Measurements from ENCODE around the gene FTO.

Gene FTO

DNA sequence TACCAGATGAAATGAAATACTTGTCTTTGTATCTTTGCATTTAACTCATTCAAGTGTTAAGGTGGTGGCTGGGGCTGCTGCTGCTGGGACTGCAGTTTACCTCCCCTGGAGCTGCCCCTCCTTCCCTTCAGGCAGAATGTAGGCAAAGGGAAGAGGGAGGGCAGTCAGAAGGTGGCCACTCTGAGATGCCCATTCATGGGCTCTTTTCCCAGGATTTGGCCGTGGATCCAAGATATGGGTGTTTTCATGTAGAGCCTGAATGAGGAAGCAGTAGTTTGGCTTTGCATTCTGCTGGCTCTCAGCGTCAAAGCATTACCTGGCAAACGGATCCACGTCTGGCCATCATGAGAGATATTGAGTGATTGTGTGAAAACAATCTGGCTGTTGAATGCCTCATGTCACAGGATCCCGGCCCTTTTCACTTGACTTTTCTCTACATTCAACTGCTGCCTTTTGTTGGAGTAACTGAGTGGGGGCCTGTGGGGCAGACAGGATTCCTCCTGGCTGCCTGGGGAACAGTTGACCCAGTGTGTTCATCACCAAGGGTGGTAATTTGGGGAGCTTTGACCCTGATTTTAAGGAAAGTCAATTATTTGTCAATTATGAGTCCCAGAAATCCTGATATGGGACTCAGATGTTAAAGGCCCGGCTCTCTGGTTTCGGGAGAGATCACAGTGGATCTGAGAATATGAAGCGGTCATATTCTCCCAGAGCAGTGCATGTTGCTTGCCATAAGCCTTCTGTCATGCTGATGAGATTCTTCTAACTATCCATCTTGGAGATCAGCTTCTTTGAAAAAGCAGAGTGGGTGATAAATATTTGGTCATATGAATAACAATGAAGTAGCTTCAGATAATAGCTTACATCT lies 345.9 kb downstream of the FTO start:
- TF ChIP-seq, protein P1, sequence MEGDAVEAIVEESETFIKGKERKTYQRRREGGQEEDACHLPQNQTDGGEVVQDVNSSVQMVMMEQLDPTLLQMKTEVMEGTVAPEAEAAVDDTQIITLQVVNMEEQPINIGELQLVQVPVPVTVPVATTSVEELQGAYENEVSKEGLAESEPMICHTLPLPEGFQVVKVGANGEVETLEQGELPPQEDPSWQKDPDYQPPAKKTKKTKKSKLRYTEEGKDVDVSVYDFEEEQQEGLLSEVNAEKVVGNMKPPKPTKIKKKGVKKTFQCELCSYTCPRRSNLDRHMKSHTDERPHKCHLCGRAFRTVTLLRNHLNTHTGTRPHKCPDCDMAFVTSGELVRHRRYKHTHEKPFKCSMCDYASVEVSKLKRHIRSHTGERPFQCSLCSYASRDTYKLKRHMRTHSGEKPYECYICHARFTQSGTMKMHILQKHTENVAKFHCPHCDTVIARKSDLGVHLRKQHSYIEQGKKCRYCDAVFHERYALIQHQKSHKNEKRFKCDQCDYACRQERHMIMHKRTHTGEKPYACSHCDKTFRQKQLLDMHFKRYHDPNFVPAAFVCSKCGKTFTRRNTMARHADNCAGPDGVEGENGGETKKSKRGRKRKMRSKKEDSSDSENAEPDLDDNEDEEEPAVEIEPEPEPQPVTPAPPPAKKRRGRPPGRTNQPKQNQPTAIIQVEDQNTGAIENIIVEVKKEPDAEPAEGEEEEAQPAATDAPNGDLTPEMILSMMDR (IDR thresholded peaks at IDR 0.05; ENCODE audit: low read depth, low read length): no peak
- peaks cover 6% of the 10 kb centered on the region for H3K4me1 ChIP-seq
- H3K9me3 ChIP-seq: no peaks in the 10 kb centered on the region
- no peaks in the 10 kb centered on the region for H3K36me3 ChIP-seq
- DNase-seq: no peak
- no peak overlapping the region for H3K4me3 ChIP-seq (ENCODE audit: low read depth, low read length)
- no peaks in the 10 kb centered on the region for H3K27me3 ChIP-seq

DNA sequence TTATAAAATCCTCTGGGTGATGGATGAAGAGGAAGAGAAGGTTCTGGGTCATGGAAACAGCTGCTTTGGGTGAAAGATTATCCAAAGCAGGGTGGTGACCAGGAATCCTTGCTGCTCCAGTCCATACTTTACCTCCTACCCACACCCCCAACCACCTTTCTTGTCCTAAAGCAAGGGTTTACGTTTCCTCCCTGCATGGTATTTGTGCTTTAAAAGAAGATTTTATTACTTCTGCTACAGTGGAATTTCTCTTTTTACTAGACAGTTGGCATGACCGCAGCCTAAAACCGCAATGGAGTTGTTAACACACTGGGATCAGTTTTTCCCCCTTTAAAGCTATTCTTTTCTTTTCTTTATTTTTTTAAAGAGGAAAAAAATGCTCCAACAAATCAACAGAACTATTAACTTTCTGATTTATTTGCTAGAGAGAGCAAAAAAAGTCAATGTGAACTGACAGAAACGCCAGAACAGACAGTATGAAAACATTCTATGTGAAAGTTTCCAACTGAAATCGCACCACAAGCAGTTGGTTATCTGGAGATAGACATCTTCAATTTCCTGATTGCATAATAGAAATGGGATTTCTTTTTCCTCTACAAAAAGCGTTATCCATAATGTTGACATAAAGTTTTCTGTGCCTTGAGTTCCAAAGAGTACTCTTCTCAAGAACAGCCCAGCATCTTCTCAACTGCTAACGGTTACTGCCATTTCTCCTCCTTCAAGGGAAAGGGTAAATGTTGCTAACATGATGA lies 346.7 kb downstream of the FTO start:
- TF ChIP-seq, protein P1 (IDR thresholded peaks at IDR 0.05; ENCODE audit: low read depth, low read length): no peak
- DNase-seq: no peak
- Histone ChIP-seq H3K9me3 (no peaks in the 10 kb centered on the region), H3K4me1 (peaks cover 6% of the 10 kb centered on the region), H3K27me3 (no peaks in the 10 kb centered on the region), H3K36me3 (no peaks in the 10 kb centered on the region), H3K4me3 (ENCODE audit: low read depth, low read length) (no peak overlapping the region)

DNA sequence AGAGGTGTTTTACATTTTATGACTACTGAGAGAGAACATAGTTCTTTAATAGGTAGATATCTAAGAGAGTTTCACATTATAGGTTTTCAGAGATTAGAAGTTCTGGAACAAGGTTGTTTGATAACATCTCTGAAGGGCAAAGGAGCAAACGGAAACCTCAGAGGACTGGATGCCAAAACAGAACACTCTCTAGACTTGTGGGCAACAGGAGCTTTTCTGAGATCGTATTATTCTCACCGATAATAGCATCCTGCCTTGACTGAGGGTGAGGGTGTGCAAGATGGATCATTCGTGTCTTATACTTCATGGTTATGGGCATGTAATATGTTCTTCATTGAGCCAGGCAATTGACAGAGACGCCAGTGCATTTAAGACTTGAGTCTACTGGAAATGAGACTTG lies 347.9 kb downstream of the FTO start:
- Histone ChIP-seq H3K36me3 (no peaks in the 10 kb centered on the region), H3K27me3 (no peaks in the 10 kb centered on the region), H3K9me3 (no peaks in the 10 kb centered on the region), H3K4me1 (peaks cover 6% of the 10 kb centered on the region), H3K4me3 (ENCODE audit: low read depth, low read length) (no peak overlapping the region)
- TF ChIP-seq, protein P1 (IDR thresholded peaks at IDR 0.05; ENCODE audit: low read depth, low read length): no peak
- no peak for DNase-seq

DNA sequence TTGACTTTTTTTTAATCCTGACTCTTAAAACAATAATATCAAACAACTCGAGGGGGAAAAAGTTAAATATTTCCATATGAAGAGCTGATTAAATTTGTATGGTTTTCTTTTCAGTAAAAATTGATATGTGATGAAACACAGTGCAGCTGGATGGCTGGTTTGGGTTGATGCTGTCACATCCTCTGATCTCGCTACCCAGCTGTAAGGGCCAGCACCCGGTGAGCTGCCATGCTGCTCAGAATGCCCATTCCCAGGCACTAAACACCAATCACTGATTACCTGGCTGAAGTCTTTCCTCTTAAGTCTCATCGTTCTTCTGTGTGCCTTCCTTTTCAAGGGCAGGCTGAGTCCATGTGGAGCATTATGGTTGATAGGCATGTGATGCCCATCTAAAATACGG lies 348.3 kb downstream of the FTO start:
- no peaks in the 10 kb centered on the region for H3K36me3 ChIP-seq
- DNase-seq: no peak
- peaks cover 6% of the 10 kb centered on the region for H3K4me1 ChIP-seq

DNA sequence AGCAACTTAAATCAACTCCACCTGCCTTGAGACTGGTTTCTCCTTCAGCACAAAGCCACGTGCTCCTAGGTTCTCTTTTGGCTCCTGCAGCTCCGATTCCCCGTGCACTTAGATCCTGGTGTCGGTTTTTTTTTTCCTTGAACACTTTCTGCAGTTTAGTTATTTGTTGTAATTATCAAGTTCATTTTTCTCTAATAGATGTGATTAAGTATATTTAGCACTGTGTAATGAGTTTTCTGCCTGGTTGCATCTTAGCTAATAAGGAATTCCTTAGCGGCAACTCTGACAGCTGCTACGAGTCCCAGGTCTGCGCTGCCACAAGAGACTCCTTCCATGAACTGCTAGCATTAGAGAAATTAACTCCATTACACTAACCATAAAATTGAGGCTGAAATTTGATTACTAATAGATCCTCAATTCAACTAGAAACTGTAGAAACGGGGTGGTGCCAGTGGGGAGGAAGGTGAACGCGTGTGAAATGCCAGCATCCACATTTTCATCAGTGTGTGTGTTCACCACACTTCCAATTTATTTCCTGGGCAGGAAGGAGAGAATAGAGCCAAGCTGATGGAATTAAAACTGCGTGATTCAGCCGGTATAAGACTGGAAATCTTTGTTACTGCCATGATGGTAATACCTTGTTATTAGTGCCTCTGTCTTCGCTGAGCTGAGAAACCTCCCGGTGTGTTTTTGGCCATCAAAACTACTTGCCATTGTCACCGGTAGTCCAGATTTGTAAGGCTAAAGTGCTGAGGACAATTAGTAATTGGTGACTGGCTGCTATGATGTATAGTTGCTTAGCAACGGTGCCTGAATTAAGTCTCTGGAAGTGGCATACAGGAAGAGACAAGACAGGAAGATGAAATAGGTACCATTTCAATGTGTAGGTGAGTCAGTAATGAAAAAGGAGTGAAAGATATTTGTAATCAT lies 350.2 kb downstream of the FTO start:
- TF ChIP-seq, protein P1 (IDR thresholded peaks at IDR 0.05; ENCODE audit: low read depth, low read length): no peak
- Histone ChIP-seq H3K27me3 (no peaks in the 10 kb centered on the region), H3K4me1 (peaks cover 9% of the 10 kb centered on the region), H3K4me3 (ENCODE audit: low read depth, low read length) (no peak overlapping the region), H3K9me3 (no peaks in the 10 kb centered on the region), H3K36me3 (no peaks in the 10 kb centered on the region)
- DNase-seq: no peak

More for the DNA sequence above, 348.3 kb downstream of the FTO start:
- TF ChIP-seq, protein P1 (IDR thresholded peaks at IDR 0.05; ENCODE audit: low read depth, low read length): no peak
- Histone ChIP-seq H3K9me3 (no peaks in the 10 kb centered on the region), H3K4me3 (ENCODE audit: low read depth, low read length) (no peak overlapping the region), H3K27me3 (no peaks in the 10 kb centered on the region)

Data from BE2C (cell line).